Lung microvascular endothelial cell (primary cell): ENCODE data around the gene BRF1. TPM values are rescaled to one million over a fixed set of nuclear protein-coding genes. Genes with fewer than 3 reads are reported as not detected.
A peak's percentile ranks its signal among the peaks of the same experiment; 100 is the strongest.
"Not testable (repeated sequence)": the region's sequence is repeated elsewhere in the genome, so short reads cannot be mapped to it uniquely, and the experiment has no call there.

ENCODE experiments used
- DNase-seq, 2 donors: peaks; one replicate each; pipeline versions ENCODE4 v3.0.0 to v3.0.0-alpha.2; 2010; ENCODE audit warnings: low read depth in 2 of 2
- total RNA-seq: library from RNA; depleted of rRNA; stranded (reverse); fragments of >200 nt; gene quantifications from 2 replicates; pipeline ENCODE4 v1.2.1, GENCODE V29; 2014

The BRF1 gene
- total RNA-seq, 1 donor from 2014 or later, result 34.7 TPM

GRCh38 chr14:105333020-105333490, 32.3 kb upstream of the BRF1 start:
- DNase-seq, result no peak

- DNase-seq, result no peak
Measured at GRCh38 chr14:105332350-105332874, 31.6 kb upstream of the BRF1 start.

- DNase-seq, result no peak
Measured at GRCh38 chr14:105331575-105332349, 31.0 kb upstream of the BRF1 start.

- DNase-seq, result peak; percentile 65 to 76
Measured at GRCh38 chr14:105330491-105330895, 29.7 kb upstream of the BRF1 start.

GRCh38 chr14:105329411-105330150, 28.8 kb upstream of the BRF1 start:
- DNase-seq, result no peak

GRCh38 chr14:105328678-105329390, 28.0 kb upstream of the BRF1 start:
- no peak for DNase-seq

GRCh38 chr14:105328070-105328677, 27.4 kb upstream of the BRF1 start:
- no peak for DNase-seq

GRCh38 chr14:105327695-105328045, 26.9 kb upstream of the BRF1 start:
- DNase-seq, result not testable (repeated sequence)

GRCh38 chr14:105326891-105327694, 26.3 kb upstream of the BRF1 start:
- DNase-seq, result no peak

- DNase-seq, result no peak
Measured at GRCh38 chr14:105326568-105326867, 25.7 kb upstream of the BRF1 start.

GRCh38 chr14:105325716-105326567, 25.1 kb upstream of the BRF1 start:
- no peak for DNase-seq

GRCh38 chr14:105325303-105325702, 24.5 kb upstream of the BRF1 start:
- DNase-seq, result no peak

- no peak for DNase-seq
Measured at GRCh38 chr14:105324871-105325270, 24.1 kb upstream of the BRF1 start.

- no peak for DNase-seq
Measured at GRCh38 chr14:105324080-105324778, 23.4 kb upstream of the BRF1 start.

GRCh38 chr14:105323663-105324062, 22.9 kb upstream of the BRF1 start:
- no peak for DNase-seq

GRCh38 chr14:105322791-105323556, 22.2 kb upstream of the BRF1 start:
- DNase-seq, result peak in 1 of 2 donors; percentile 23

GRCh38 chr14:105317546-105317945, 16.7 kb upstream of the BRF1 start:
- DNase-seq, result peak in 1 of 2 donors; percentile 41

GRCh38 chr14:105316968-105317510, 16.2 kb upstream of the BRF1 start:
- DNase-seq, result no peak
